Stomach smooth muscle (tissue), 2 donors: ENCODE results near the gene MAPRE3.

ENCODE experiments used
- H3K27ac ChIP-seq: one replicate; pipeline ENCODE4 v1.7.0; 2013; ENCODE audit warnings: mild to moderate bottlenecking, low read length, inconsistent platforms
- H3K27me3 ChIP-seq, 2 donors: one replicate each; pipeline ENCODE4 v1.7.0; 2013; ENCODE audit warnings: low read length in 2 of 2; ENCODE audit not compliant: insufficient read depth in 2 of 2, control insufficient read depth in 1 of 2
- H3K36me3 ChIP-seq, 2 donors: one replicate each; pipeline ENCODE4 v1.7.0; 2013; ENCODE audit warnings: low read length in 2 of 2; ENCODE audit not compliant: control insufficient read depth in 2 of 2, insufficient read depth in 2 of 2
- H3K4me1 ChIP-seq: one replicate; pipeline ENCODE4 v1.7.0; 2013; ENCODE audit warnings: low read length; ENCODE audit not compliant: control insufficient read depth, insufficient read depth
- H3K4me3 ChIP-seq, 2 donors: one replicate each; pipeline ENCODE4 v1.7.0; 2013; ENCODE audit warnings: low read length in 2 of 2
- H3K9ac ChIP-seq, 2 donors: one replicate each; pipeline ENCODE4 v1.7.0; 2013; ENCODE audit warnings: low read length in 2 of 2, mild to moderate bottlenecking in 1 of 2
- H3K9me3 ChIP-seq, 2 donors: one replicate each; pipeline ENCODE4 v1.7.0; 2013; ENCODE audit warnings: low read length in 2 of 2; ENCODE audit not compliant: control insufficient read depth in 2 of 2
- donor health status: healthy.
- donor health status: Pancreatic carcinoma.

Gene MAPRE3

GRCh38 chr2:27053321-27053720 is 82.9 kb downstream of the MAPRE3 start:
- H3K36me3 ChIP-seq: peaks cover 34 to 38% of the 10 kb centered on the region in 2 donors
- peak overlapping the region; percentile 75 for H3K27ac ChIP-seq
- H3K9me3 ChIP-seq: no peaks in the 10 kb centered on the region

GRCh38 chr2:27053776-27054175 is 83.3 kb downstream of the MAPRE3 start:
- Histone ChIP-seq H3K9me3 (no peaks in the 10 kb centered on the region), H3K36me3 (peaks cover 38 to 42% of the 10 kb centered on the region in 2 donors), H3K9ac (no peak overlapping the region), H3K4me1 (peaks cover 23% of the 10 kb centered on the region), H3K27me3 (no peaks in the 10 kb centered on the region), H3K4me3 (no peak overlapping the region), H3K27ac (peak overlapping the region; percentile 75)

More at GRCh38 chr2:27053321-27053720, 82.9 kb downstream of the MAPRE3 start:
- H3K4me3 ChIP-seq: no peak overlapping the region
- H3K9ac ChIP-seq: no peak overlapping the region
- H3K27me3 ChIP-seq: no peaks in the 10 kb centered on the region
- H3K4me1 ChIP-seq: peaks cover 23% of the 10 kb centered on the region

- Histone ChIP-seq H3K4me3 (no peak overlapping the region), H3K9ac (no peak overlapping the region), H3K27me3 (no peaks in the 10 kb centered on the region), H3K27ac (no peak overlapping the region), H3K4me1 (peaks cover 16% of the 10 kb centered on the region), H3K9me3 (no peaks in the 10 kb centered on the region), H3K36me3 (peaks cover 38 to 45% of the 10 kb centered on the region in 2 donors)
Observed at GRCh38 chr2:27054721-27055120, 84.3 kb downstream of the MAPRE3 start.

GRCh38 chr2:27057184-27057583 is 86.7 kb downstream of the MAPRE3 start:
- Histone ChIP-seq H3K27ac (no peak overlapping the region), H3K4me1 (peaks cover 3% of the 10 kb centered on the region), H3K27me3 (no peaks in the 10 kb centered on the region), H3K36me3 (peaks cover 41 to 48% of the 10 kb centered on the region in 2 donors), H3K4me3 (no peak overlapping the region), H3K9ac (no peak overlapping the region), H3K9me3 (no peaks in the 10 kb centered on the region)

GRCh38 chr2:27058210-27058609 is 87.8 kb downstream of the MAPRE3 start:
- Histone ChIP-seq H3K27me3 (no peaks in the 10 kb centered on the region), H3K36me3 (peaks cover 41 to 53% of the 10 kb centered on the region in 2 donors), H3K4me1 (no peaks in the 10 kb centered on the region), H3K4me3 (no peak overlapping the region), H3K9me3 (no peaks in the 10 kb centered on the region), H3K27ac (no peak overlapping the region), H3K9ac (peak overlapping the region in 1 of 2 donors; percentile 5)

- no peak overlapping the region for H3K4me3 ChIP-seq
- H3K27ac ChIP-seq: no peak overlapping the region
- H3K27me3 ChIP-seq: no peaks in the 10 kb centered on the region
- H3K4me1 ChIP-seq: peaks cover 4% of the 10 kb centered on the region
- H3K9me3 ChIP-seq: no peaks in the 10 kb centered on the region
- H3K9ac ChIP-seq: no peak overlapping the region
- H3K36me3 ChIP-seq: peaks cover 36 to 49% of the 10 kb centered on the region in 2 donors
Observed at GRCh38 chr2:27059141-27059820, 88.8 kb downstream of the MAPRE3 start.

GRCh38 chr2:27060323-27060722 is 89.9 kb downstream of the MAPRE3 start:
- no peaks in the 10 kb centered on the region for H3K27me3 ChIP-seq
- H3K4me3 ChIP-seq: no peak overlapping the region
- H3K9me3 ChIP-seq: no peaks in the 10 kb centered on the region
- no peak overlapping the region for H3K9ac ChIP-seq
- peaks cover 4% of the 10 kb centered on the region for H3K4me1 ChIP-seq
- H3K27ac ChIP-seq: no peak overlapping the region
- peaks cover 26 to 42% of the 10 kb centered on the region in 2 donors for H3K36me3 ChIP-seq

- Histone ChIP-seq H3K9me3 (no peaks in the 10 kb centered on the region), H3K36me3 (peaks cover 21 to 40% of the 10 kb centered on the region in 2 donors), H3K27ac (no peak overlapping the region), H3K27me3 (no peaks in the 10 kb centered on the region), H3K9ac (no peak overlapping the region), H3K4me1 (peaks cover 25% of the 10 kb centered on the region), H3K4me3 (no peak overlapping the region)
Observed at GRCh38 chr2:27065128-27065527, 94.7 kb downstream of the MAPRE3 start.

GRCh38 chr2:27067385-27067784 is 96.9 kb downstream of the MAPRE3 start:
- no peaks in the 10 kb centered on the region for H3K9me3 ChIP-seq
- no peak overlapping the region for H3K9ac ChIP-seq
- H3K27ac ChIP-seq: no peak overlapping the region
- peaks cover 34% of the 10 kb centered on the region for H3K4me1 ChIP-seq
- no peak overlapping the region for H3K4me3 ChIP-seq
- H3K36me3 ChIP-seq: peaks cover 19 to 35% of the 10 kb centered on the region in 2 donors
- H3K27me3 ChIP-seq: no peaks in the 10 kb centered on the region

GRCh38 chr2:27069436-27069835 is 99.0 kb downstream of the MAPRE3 start:
- Histone ChIP-seq H3K27ac (peak overlapping the region; percentile 6), H3K4me3 (no peak overlapping the region), H3K9me3 (no peaks in the 10 kb centered on the region), H3K27me3 (no peaks in the 10 kb centered on the region), H3K36me3 (peaks cover 19 to 28% of the 10 kb centered on the region in 2 donors), H3K9ac (peak overlapping the region in 1 of 2 donors; percentile 47), H3K4me1 (peaks cover 51% of the 10 kb centered on the region)

- peak overlapping the region; percentile 47 to 96 for H3K9ac ChIP-seq
- peak overlapping the region; percentile 6 for H3K27ac ChIP-seq
- H3K36me3 ChIP-seq: peaks cover 19 to 27% of the 10 kb centered on the region in 2 donors
- H3K4me1 ChIP-seq: peaks cover 57% of the 10 kb centered on the region
- peak overlapping the region; percentile 94 to 99 for H3K4me3 ChIP-seq
- no peaks in the 10 kb centered on the region for H3K9me3 ChIP-seq
- no peaks in the 10 kb centered on the region for H3K27me3 ChIP-seq
Observed at GRCh38 chr2:27069961-27070618, 99.7 kb downstream of the MAPRE3 start.
